Measurements from ENCODE around the gene SH3TC1. TPM values are rescaled to one million over a fixed set of nuclear protein-coding genes. Genes with fewer than 3 reads are reported as not detected.

Gene SH3TC1
- total RNA-seq, 1 donor from 2014 or later = 1.2 TPM

DNA sequence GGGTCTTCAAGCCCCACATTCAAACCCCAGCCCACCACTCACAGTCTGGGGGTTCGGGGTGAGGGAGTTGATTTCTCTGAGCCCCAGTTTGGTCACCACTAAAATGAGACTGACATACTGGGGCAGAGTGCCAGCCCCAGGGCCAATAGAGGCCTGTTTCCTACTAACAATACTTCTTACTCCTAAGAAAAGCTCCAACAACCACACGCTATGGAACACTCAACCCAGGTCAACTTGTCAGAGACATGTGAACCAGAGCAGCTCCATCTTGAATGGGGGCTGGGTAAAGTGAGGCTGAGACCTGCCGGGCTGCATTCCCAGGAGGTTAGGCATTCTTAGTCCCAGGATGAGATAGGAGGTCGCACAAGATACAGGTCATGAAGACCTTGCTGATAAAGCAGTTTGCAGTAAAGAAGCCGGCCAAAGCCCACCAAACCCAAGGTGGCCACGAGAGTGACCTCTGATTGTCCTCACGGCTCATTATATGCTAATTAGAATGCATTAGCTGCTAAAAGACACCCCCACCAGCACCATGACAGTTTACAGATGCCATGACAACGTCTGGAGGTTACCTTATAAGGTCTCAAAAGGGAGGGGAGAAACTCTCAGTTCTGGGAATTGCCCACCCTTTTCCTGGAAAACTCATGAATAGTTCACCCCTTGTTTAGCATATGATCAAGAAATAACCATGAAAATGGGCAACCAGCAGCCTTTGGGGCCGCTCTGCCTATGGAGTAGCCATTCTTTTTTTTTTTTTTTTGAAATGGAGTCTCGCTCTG lies 43.9 kb downstream of the SH3TC1 start:
- Mint-ChIP-seq H3K36me3 (ENCODE audit: low read depth) (no peaks in the 10 kb centered on the region), H3K27me3 (ENCODE audit: low read depth) (peaks cover 1% of the 10 kb centered on the region), H3K4me1 (ENCODE audit: low read depth) (peaks cover 4% of the 10 kb centered on the region), H3K4me3 (ENCODE audit: unreplicated experiment) (no peak overlapping the region), H3K9me3 (ENCODE audit: low read depth) (no peaks in the 10 kb centered on the region), H3K27ac (ENCODE audit: unreplicated experiment) (no peak overlapping the region)
- DNase-seq (ENCODE audit: low spot score) = no peak
- TF ChIP-seq CTCF (IDR thresholded peaks at IDR 0.05) = no peak

DNA sequence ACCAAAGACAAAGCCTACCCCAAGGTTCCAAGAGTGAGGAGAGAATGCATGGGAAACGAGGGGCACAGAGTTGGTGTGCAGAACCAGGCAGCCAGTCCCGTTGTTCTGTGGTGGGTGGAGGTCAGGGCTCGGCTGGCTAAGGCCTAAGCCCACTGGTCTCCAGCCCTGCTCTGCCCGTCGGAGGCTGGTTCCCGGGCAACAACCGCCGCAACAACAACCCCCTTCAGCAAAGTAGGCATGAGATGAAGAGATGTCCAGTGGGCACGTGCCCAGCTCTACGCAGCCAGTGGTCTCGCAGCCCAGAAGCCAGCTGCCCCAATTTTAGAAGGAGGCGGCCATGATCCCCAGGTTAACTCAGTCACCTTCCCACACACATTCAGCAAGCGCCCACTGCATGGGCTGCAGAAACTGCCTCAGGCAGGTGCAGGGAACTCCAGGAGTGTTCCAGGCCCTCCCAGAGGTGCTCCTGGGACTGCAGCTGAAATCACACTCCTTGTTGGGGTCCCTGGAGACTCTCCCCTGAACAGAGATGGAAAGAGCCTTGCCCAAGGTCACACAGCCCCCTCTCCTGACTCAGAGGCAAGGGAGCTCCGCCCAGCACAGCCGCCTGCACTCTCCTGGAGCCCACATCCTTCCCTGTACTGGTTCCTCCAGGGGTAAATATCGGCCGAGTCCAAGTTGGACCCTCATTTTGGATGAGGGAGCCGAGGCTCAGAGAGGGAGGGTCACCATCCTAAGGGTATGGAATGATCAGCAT lies 45.1 kb downstream of the SH3TC1 start:
- Mint-ChIP-seq H3K4me1 (ENCODE audit: low read depth) (peaks cover 4% of the 10 kb centered on the region), H3K4me3 (ENCODE audit: unreplicated experiment) (no peak overlapping the region), H3K36me3 (ENCODE audit: low read depth) (no peaks in the 10 kb centered on the region), H3K27ac (ENCODE audit: unreplicated experiment) (no peak overlapping the region), H3K27me3 (ENCODE audit: low read depth) (peaks cover 2% of the 10 kb centered on the region), H3K9me3 (ENCODE audit: low read depth) (no peaks in the 10 kb centered on the region)
- DNase-seq (ENCODE audit: low spot score) = no peak
- TF ChIP-seq CTCF (IDR thresholded peaks at IDR 0.05) = no peak

GRCh38 chr4:8244931-8245460 lies 45.9 kb downstream of the SH3TC1 start:
- H3K36me3 Mint-ChIP-seq (ENCODE audit: low read depth) = no peaks in the 10 kb centered on the region
- DNase-seq (ENCODE audit: low spot score) = no peak
- H3K4me3 Mint-ChIP-seq (ENCODE audit: unreplicated experiment) = no peak overlapping the region
- H3K27ac Mint-ChIP-seq (ENCODE audit: unreplicated experiment) = no peak overlapping the region
- peaks cover 4% of the 10 kb centered on the region for H3K27me3 Mint-ChIP-seq (ENCODE audit: low read depth)
- no peak for TF ChIP-seq CTCF (IDR thresholded peaks at IDR 0.05)
- peaks cover 4% of the 10 kb centered on the region for H3K4me1 Mint-ChIP-seq (ENCODE audit: low read depth)
- H3K9me3 Mint-ChIP-seq (ENCODE audit: low read depth) = no peaks in the 10 kb centered on the region

GRCh38 chr4:8245884-8246833 lies 47.1 kb downstream of the SH3TC1 start:
- H3K4me3 Mint-ChIP-seq (ENCODE audit: unreplicated experiment) = no peak overlapping the region
- H3K27me3 Mint-ChIP-seq (ENCODE audit: low read depth) = peaks cover 4% of the 10 kb centered on the region
- DNase-seq (ENCODE audit: low spot score) = no peak
- H3K27ac Mint-ChIP-seq (ENCODE audit: unreplicated experiment) = no peak overlapping the region
- H3K4me1 Mint-ChIP-seq (ENCODE audit: low read depth) = peaks cover 4% of the 10 kb centered on the region
- H3K36me3 Mint-ChIP-seq (ENCODE audit: low read depth) = no peaks in the 10 kb centered on the region
- H3K9me3 Mint-ChIP-seq (ENCODE audit: low read depth) = no peaks in the 10 kb centered on the region
- TF ChIP-seq CTCF (IDR thresholded peaks at IDR 0.05) = no peak

All from chondrocyte (in vitro differentiated cells).